ENCODE results near the gene GALR3. TPM values are rescaled to one million over a fixed set of nuclear protein-coding genes. Genes with fewer than 3 reads are reported as not detected.
A peak's percentile ranks its signal among the peaks of the same experiment; 100 is the strongest.

Gene GALR3
- total and polyA plus RNA-seq, 2 donors (not counting 1 experiment from before 2014, with no cell fraction given): not detected

DNA sequence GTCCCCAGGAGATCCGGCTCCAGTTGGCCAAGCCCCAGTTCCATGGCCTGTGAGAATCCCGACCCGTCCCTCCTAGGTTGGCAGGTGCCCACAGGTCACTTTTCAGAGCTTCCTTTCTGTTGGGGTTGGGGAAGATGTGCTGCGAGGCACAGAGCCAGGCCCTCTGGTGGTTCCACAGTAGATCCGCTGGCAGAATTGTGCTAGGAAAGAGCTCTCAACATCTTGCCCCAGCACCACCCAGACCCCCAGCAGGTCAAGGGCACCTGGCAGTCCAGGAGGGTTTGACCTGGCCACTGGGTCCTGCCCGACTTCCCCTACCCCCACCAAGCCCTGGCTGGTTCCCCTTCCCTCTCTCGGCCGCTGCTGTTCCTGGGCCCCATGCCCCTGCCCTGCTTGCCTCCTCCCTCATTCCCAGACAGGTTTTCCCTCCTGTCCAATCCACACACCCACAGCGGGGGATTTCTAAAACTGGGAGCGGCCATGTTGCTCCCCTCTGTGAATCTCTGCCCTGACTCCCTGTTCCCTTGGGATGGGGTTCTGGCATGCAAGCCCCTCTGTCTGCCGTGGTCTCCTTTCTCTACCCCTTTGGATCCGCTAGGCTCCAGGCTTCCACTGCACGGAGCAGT, 41.6 kb upstream of the GALR3 start:
- H4K20me1 ChIP-seq (ENCODE audit: control insufficient read depth, extremely low read depth, insufficient read depth, low read length): no peaks in the 10 kb centered on the region
- H3K27ac ChIP-seq (ENCODE audit: insufficient read depth, low read length): no peak overlapping the region
- H2AFZ ChIP-seq (ENCODE audit: low read length): no peak overlapping the region
- H3K27me3 ChIP-seq (ENCODE audit: control insufficient read depth, insufficient read depth, low read length): no peaks in the 10 kb centered on the region
- no peak overlapping the region for H3K9ac ChIP-seq (ENCODE audit: insufficient read depth, low read length)
- no peaks in the 10 kb centered on the region for H3K9me3 ChIP-seq (ENCODE audit: control insufficient read depth, insufficient read depth, low read depth, low read length)
- TF ChIP-seq, protein P1, sequence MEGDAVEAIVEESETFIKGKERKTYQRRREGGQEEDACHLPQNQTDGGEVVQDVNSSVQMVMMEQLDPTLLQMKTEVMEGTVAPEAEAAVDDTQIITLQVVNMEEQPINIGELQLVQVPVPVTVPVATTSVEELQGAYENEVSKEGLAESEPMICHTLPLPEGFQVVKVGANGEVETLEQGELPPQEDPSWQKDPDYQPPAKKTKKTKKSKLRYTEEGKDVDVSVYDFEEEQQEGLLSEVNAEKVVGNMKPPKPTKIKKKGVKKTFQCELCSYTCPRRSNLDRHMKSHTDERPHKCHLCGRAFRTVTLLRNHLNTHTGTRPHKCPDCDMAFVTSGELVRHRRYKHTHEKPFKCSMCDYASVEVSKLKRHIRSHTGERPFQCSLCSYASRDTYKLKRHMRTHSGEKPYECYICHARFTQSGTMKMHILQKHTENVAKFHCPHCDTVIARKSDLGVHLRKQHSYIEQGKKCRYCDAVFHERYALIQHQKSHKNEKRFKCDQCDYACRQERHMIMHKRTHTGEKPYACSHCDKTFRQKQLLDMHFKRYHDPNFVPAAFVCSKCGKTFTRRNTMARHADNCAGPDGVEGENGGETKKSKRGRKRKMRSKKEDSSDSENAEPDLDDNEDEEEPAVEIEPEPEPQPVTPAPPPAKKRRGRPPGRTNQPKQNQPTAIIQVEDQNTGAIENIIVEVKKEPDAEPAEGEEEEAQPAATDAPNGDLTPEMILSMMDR (conservative IDR thresholded peaks at IDR 0.05 in 1 of 2, IDR thresholded peaks at IDR 0.05 in 1 of 2; ENCODE audit: low read depth in 1 of 2, low read length in 2 of 2): peak; percentile 26 to 32
- TF ChIP-seq EZH2 (IDR thresholded peaks at IDR 0.05; ENCODE audit: low read length, missing control alignments): no peak
- DNase-seq (ENCODE audit: low read depth in 2 of 2): no peak
- H3K4me3 ChIP-seq (replicated peaks in 1 of 4; ENCODE audit: control extremely low read depth in 1 of 4, insufficient read depth in 1 of 4, low read depth in 3 of 4, low read length in 4 of 4): no peak overlapping the region
- peaks cover 16% of the 10 kb centered on the region for H3K4me1 ChIP-seq (ENCODE audit: control insufficient read depth, extremely low read depth, insufficient read depth, low read length)
- H3K79me2 ChIP-seq (ENCODE audit: control insufficient read depth, insufficient read depth, low read length): no peaks in the 10 kb centered on the region
- H3K36me3 ChIP-seq (ENCODE audit: control insufficient read depth, insufficient read depth, low read length): no peaks in the 10 kb centered on the region
- H3K4me2 ChIP-seq (ENCODE audit: extremely low read depth, insufficient read depth, low read length): no peak overlapping the region

DNA sequence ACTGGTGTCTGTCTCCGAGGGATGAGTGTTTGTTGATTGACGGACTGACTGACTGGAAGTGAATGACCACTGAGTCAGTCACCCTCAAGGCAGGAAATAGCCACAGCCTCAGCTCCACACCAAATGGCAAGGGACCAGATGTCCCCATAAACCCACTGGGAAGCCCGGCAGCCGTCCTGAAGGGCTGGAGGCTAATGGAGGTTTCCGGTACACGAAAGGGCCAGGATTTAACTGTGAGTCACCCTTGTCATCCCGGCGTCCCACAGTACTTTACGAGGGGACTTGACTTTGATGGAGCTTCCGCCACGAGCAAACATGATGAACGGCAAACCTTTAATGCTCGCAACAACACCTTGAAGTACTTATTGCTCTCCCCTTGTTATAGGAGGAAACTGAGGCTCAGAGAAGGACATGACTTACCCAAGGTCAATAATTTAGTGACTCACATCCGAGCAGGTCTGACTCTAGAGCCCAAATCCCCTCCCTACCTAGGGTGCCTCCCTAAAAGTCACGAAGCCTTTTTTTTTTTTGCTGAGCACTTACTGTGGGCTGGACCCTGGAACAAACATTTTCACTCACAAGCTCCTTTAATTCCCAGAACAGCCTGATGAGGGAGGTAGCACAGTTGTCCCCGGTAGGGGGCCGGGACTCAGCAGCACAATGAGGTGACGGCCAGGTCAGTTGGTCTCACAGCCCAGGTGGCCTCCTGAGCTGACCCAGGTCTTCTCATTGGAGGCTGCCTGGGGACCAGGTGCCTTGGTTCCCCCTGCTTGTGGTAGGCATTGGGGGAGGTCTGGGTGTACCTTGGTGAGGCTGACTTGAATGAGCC, 40.6 kb upstream of the GALR3 start:
- peak in 1 of 2 donors; percentile 47 for DNase-seq (ENCODE audit: low read depth in 2 of 2)
- Histone ChIP-seq H3K4me3 (replicated peaks in 1 of 4; ENCODE audit: control extremely low read depth in 1 of 4, insufficient read depth in 1 of 4, low read depth in 3 of 4, low read length in 4 of 4) (no peak overlapping the region), H3K4me2 (ENCODE audit: extremely low read depth, insufficient read depth, low read length) (no peak overlapping the region), H3K4me1 (ENCODE audit: control insufficient read depth, extremely low read depth, insufficient read depth, low read length) (peaks cover 8% of the 10 kb centered on the region), H4K20me1 (ENCODE audit: control insufficient read depth, extremely low read depth, insufficient read depth, low read length) (no peaks in the 10 kb centered on the region), H2AFZ (ENCODE audit: low read length) (no peak overlapping the region), H3K36me3 (ENCODE audit: control insufficient read depth, insufficient read depth, low read length) (no peaks in the 10 kb centered on the region), H3K9me3 (ENCODE audit: control insufficient read depth, insufficient read depth, low read depth, low read length) (no peaks in the 10 kb centered on the region), H3K9ac (ENCODE audit: insufficient read depth, low read length) (no peak overlapping the region), H3K79me2 (ENCODE audit: control insufficient read depth, insufficient read depth, low read length) (no peaks in the 10 kb centered on the region), H3K27me3 (ENCODE audit: control insufficient read depth, insufficient read depth, low read length) (no peaks in the 10 kb centered on the region), H3K27ac (ENCODE audit: insufficient read depth, low read length) (no peak overlapping the region)
- TF ChIP-seq, protein P1 (conservative IDR thresholded peaks at IDR 0.05 in 1 of 2, IDR thresholded peaks at IDR 0.05 in 1 of 2; ENCODE audit: low read depth in 1 of 2, low read length in 2 of 2): peak in 1 of 2 donors; percentile 2
- TF ChIP-seq EZH2 (IDR thresholded peaks at IDR 0.05; ENCODE audit: low read length, missing control alignments): no peak

GRCh38 chr22:37784829-37785495, 38.2 kb upstream of the GALR3 start:
- Histone ChIP-seq H3K27me3 (ENCODE audit: control insufficient read depth, insufficient read depth, low read length) (no peaks in the 10 kb centered on the region), H3K9me3 (ENCODE audit: control insufficient read depth, insufficient read depth, low read depth, low read length) (no peaks in the 10 kb centered on the region), H3K27ac (ENCODE audit: insufficient read depth, low read length) (no peak overlapping the region), H3K4me3 (replicated peaks in 1 of 4; ENCODE audit: control extremely low read depth in 1 of 4, insufficient read depth in 1 of 4, low read depth in 3 of 4, low read length in 4 of 4) (no peak overlapping the region), H3K36me3 (ENCODE audit: control insufficient read depth, insufficient read depth, low read length) (no peaks in the 10 kb centered on the region), H3K4me1 (ENCODE audit: control insufficient read depth, extremely low read depth, insufficient read depth, low read length) (peaks cover 8% of the 10 kb centered on the region), H2AFZ (ENCODE audit: low read length) (no peak overlapping the region), H3K9ac (ENCODE audit: insufficient read depth, low read length) (no peak overlapping the region), H3K4me2 (ENCODE audit: extremely low read depth, insufficient read depth, low read length) (no peak overlapping the region), H4K20me1 (ENCODE audit: control insufficient read depth, extremely low read depth, insufficient read depth, low read length) (no peaks in the 10 kb centered on the region), H3K79me2 (ENCODE audit: control insufficient read depth, insufficient read depth, low read length) (no peaks in the 10 kb centered on the region)
- no peak for DNase-seq (ENCODE audit: low read depth in 2 of 2)
- TF ChIP-seq, protein P1 (conservative IDR thresholded peaks at IDR 0.05 in 1 of 2, IDR thresholded peaks at IDR 0.05 in 1 of 2; ENCODE audit: low read depth in 1 of 2, low read length in 2 of 2): no peak
- no peak for TF ChIP-seq EZH2 (IDR thresholded peaks at IDR 0.05; ENCODE audit: low read length, missing control alignments)

All from fibroblast of lung (primary cell).